ENCODE results near the gene ATL1. TPM values are rescaled to one million over a fixed set of nuclear protein-coding genes. Genes with fewer than 3 reads are reported as not detected.

Gene ATL1
- total and polyA plus RNA-seq, 4 donors, result 24.7 to 95.9 (median 79.5) TPM

GRCh38 chr14:50594577-50595316 lies 34.8 kb downstream of the ATL1 start:
- no peak overlapping the region for H3K27ac ChIP-seq (ENCODE audit: low read depth, low read length)
- H3K4me3 ChIP-seq (ENCODE audit: low read depth, low read length), result no peak overlapping the region
- peaks cover 6% of the 10 kb centered on the region for H3K36me3 ChIP-seq (ENCODE audit: control insufficient read depth, insufficient read depth, low read length)
- H3K27me3 ChIP-seq (ENCODE audit: control insufficient read depth, insufficient read depth, low read length), result no peaks in the 10 kb centered on the region
- no peaks in the 10 kb centered on the region for H3K4me1 ChIP-seq (ENCODE audit: control insufficient read depth, insufficient read depth, low read length)
- no peak for DNase-seq (ENCODE audit: low read depth in 4 of 6, low spot score in 6 of 6)
- no peaks in the 10 kb centered on the region for H3K9me3 ChIP-seq (ENCODE audit: control insufficient read depth, insufficient read depth, low read length)
- WGBS (ENCODE audit: insufficient coverage), result 79% methylated on average over 5 of the region's 8 CpGs

DNA sequence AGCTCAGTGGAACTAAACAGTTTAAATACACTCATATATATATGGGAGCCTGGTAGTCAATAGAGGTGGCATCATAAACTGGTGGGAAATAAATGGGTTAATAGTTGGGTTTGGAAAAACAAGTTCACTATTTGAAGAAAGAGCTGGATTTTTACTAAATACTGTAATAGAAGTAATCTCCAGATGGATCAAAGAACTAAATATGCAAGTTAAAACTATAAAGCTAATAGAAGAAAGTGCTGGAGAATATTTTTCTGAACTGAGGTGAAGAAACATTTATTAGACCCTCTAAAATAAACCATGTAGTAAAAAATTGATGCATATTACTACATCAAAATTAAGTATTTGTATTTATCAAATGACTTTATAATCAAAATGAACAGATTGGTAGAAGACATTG lies 38.8 kb downstream of the ATL1 start:
- no peak overlapping the region for H3K27ac ChIP-seq (ENCODE audit: low read depth, low read length)

GRCh38 chr14:50599700-50600444 lies 39.9 kb downstream of the ATL1 start:
- WGBS (ENCODE audit: insufficient coverage), result no CpG with 5 or more reads among the region's 4 CpGs
- Histone ChIP-seq H3K4me3 (ENCODE audit: low read depth, low read length) (no peak overlapping the region), H3K27ac (ENCODE audit: low read depth, low read length) (no peak overlapping the region), H3K4me1 (ENCODE audit: control insufficient read depth, insufficient read depth, low read length) (no peaks in the 10 kb centered on the region), H3K36me3 (ENCODE audit: control insufficient read depth, insufficient read depth, low read length) (peaks cover 6% of the 10 kb centered on the region), H3K27me3 (ENCODE audit: control insufficient read depth, insufficient read depth, low read length) (no peaks in the 10 kb centered on the region), H3K9me3 (ENCODE audit: control insufficient read depth, insufficient read depth, low read length) (no peaks in the 10 kb centered on the region)
- DNase-seq (ENCODE audit: low read depth in 4 of 6, low spot score in 6 of 6), result peak in 4 of 6 donors; percentile 20 to 81 (median 46)

More for the DNA sequence above, 38.8 kb downstream of the ATL1 start:
- no peak overlapping the region for H3K4me3 ChIP-seq (ENCODE audit: low read depth, low read length)
- peaks cover 6% of the 10 kb centered on the region for H3K36me3 ChIP-seq (ENCODE audit: control insufficient read depth, insufficient read depth, low read length)
- H3K9me3 ChIP-seq (ENCODE audit: control insufficient read depth, insufficient read depth, low read length), result no peaks in the 10 kb centered on the region
- no peaks in the 10 kb centered on the region for H3K4me1 ChIP-seq (ENCODE audit: control insufficient read depth, insufficient read depth, low read length)
- no peaks in the 10 kb centered on the region for H3K27me3 ChIP-seq (ENCODE audit: control insufficient read depth, insufficient read depth, low read length)
- no peak for DNase-seq (ENCODE audit: low read depth in 4 of 6, low spot score in 6 of 6)

DNA sequence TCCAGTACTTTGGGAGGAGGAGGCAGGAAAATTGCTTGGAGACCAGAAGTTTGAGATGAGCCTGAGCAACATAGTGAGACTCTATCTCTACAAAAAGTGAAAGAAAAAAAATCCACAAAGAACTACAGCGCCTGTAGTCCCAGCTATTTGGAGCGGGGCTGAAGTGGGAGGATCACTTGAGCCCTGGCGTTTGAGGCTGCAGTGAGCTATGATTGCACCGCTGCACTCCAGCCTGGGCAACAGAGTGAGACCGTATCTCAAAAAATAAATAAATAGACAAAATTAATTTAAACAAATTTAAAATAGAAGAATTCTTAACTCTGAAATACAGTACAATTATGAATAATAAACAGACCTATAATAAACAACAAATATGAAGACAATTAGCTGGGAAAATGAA lies 40.9 kb downstream of the ATL1 start:
- DNase-seq (ENCODE audit: low read depth in 4 of 6, low spot score in 6 of 6), result no peak
- Histone ChIP-seq H3K36me3 (ENCODE audit: control insufficient read depth, insufficient read depth, low read length) (peaks cover 6% of the 10 kb centered on the region), H3K9me3 (ENCODE audit: control insufficient read depth, insufficient read depth, low read length) (no peaks in the 10 kb centered on the region), H3K4me1 (ENCODE audit: control insufficient read depth, insufficient read depth, low read length) (no peaks in the 10 kb centered on the region), H3K27ac (ENCODE audit: low read depth, low read length) (no peak overlapping the region), H3K27me3 (ENCODE audit: control insufficient read depth, insufficient read depth, low read length) (no peaks in the 10 kb centered on the region), H3K4me3 (ENCODE audit: low read depth, low read length) (no peak overlapping the region)
- WGBS (ENCODE audit: insufficient coverage), result no CpG with 5 or more reads among the region's 5 CpGs

- Histone ChIP-seq H3K27ac (ENCODE audit: low read depth, low read length) (no peak overlapping the region), H3K4me3 (ENCODE audit: low read depth, low read length) (no peak overlapping the region), H3K36me3 (ENCODE audit: control insufficient read depth, insufficient read depth, low read length) (peaks cover 6% of the 10 kb centered on the region), H3K4me1 (ENCODE audit: control insufficient read depth, insufficient read depth, low read length) (no peaks in the 10 kb centered on the region), H3K27me3 (ENCODE audit: control insufficient read depth, insufficient read depth, low read length) (no peaks in the 10 kb centered on the region), H3K9me3 (ENCODE audit: control insufficient read depth, insufficient read depth, low read length) (no peaks in the 10 kb centered on the region)
- no peak for DNase-seq (ENCODE audit: low read depth in 4 of 6, low spot score in 6 of 6)
- no CpG with 5 or more reads among the region's 2 CpGs for WGBS (ENCODE audit: insufficient coverage)
These were observed 41.4 kb downstream of the ATL1 start for GRCh38 chr14:50601394-50601793.

- no peak for DNase-seq (ENCODE audit: low read depth in 4 of 6, low spot score in 6 of 6)
- H3K27me3 ChIP-seq (ENCODE audit: control insufficient read depth, insufficient read depth, low read length), result no peaks in the 10 kb centered on the region
- H3K4me1 ChIP-seq (ENCODE audit: control insufficient read depth, insufficient read depth, low read length), result no peaks in the 10 kb centered on the region
- WGBS (ENCODE audit: insufficient coverage), result no CpG with 5 or more reads among the region's 3 CpGs
- H3K4me3 ChIP-seq (ENCODE audit: low read depth, low read length), result no peak overlapping the region
- H3K36me3 ChIP-seq (ENCODE audit: control insufficient read depth, insufficient read depth, low read length), result peaks cover 6% of the 10 kb centered on the region
- no peaks in the 10 kb centered on the region for H3K9me3 ChIP-seq (ENCODE audit: control insufficient read depth, insufficient read depth, low read length)
- H3K27ac ChIP-seq (ENCODE audit: low read depth, low read length), result no peak overlapping the region
These were observed 42.1 kb downstream of the ATL1 start for GRCh38 chr14:50602035-50602434.

- Histone ChIP-seq H3K27ac (ENCODE audit: low read depth, low read length) (no peak overlapping the region), H3K4me3 (ENCODE audit: low read depth, low read length) (no peak overlapping the region), H3K27me3 (ENCODE audit: control insufficient read depth, insufficient read depth, low read length) (no peaks in the 10 kb centered on the region), H3K4me1 (ENCODE audit: control insufficient read depth, insufficient read depth, low read length) (no peaks in the 10 kb centered on the region), H3K9me3 (ENCODE audit: control insufficient read depth, insufficient read depth, low read length) (no peaks in the 10 kb centered on the region), H3K36me3 (ENCODE audit: control insufficient read depth, insufficient read depth, low read length) (no peaks in the 10 kb centered on the region)
- no peak for DNase-seq (ENCODE audit: low read depth in 4 of 6, low spot score in 6 of 6)
- WGBS (ENCODE audit: insufficient coverage), result no CpG with 5 or more reads among the region's 2 CpGs
These were observed 43.6 kb downstream of the ATL1 start for GRCh38 chr14:50603565-50603964.

- H3K9me3 ChIP-seq (ENCODE audit: control insufficient read depth, insufficient read depth, low read length), result no peaks in the 10 kb centered on the region
- no peak overlapping the region for H3K27ac ChIP-seq (ENCODE audit: low read depth, low read length)
- 0% methylated on average over 1 of the region's 1 CpG for WGBS (ENCODE audit: insufficient coverage)
- peak in 3 of 6 donors; percentile 2 to 49 (median 24) for DNase-seq (ENCODE audit: low read depth in 4 of 6, low spot score in 6 of 6)
- no peaks in the 10 kb centered on the region for H3K4me1 ChIP-seq (ENCODE audit: control insufficient read depth, insufficient read depth, low read length)
- no peaks in the 10 kb centered on the region for H3K36me3 ChIP-seq (ENCODE audit: control insufficient read depth, insufficient read depth, low read length)
- H3K4me3 ChIP-seq (ENCODE audit: low read depth, low read length), result no peak overlapping the region
- H3K27me3 ChIP-seq (ENCODE audit: control insufficient read depth, insufficient read depth, low read length), result no peaks in the 10 kb centered on the region
These were observed 45.8 kb downstream of the ATL1 start for GRCh38 chr14:50605766-50606165.

GRCh38 chr14:50606468-50606867 lies 46.5 kb downstream of the ATL1 start:
- no peaks in the 10 kb centered on the region for H3K9me3 ChIP-seq (ENCODE audit: control insufficient read depth, insufficient read depth, low read length)
- H3K27me3 ChIP-seq (ENCODE audit: control insufficient read depth, insufficient read depth, low read length), result no peaks in the 10 kb centered on the region
- H3K4me3 ChIP-seq (ENCODE audit: low read depth, low read length), result no peak overlapping the region
- H3K36me3 ChIP-seq (ENCODE audit: control insufficient read depth, insufficient read depth, low read length), result no peaks in the 10 kb centered on the region
- H3K27ac ChIP-seq (ENCODE audit: low read depth, low read length), result no peak overlapping the region
- no peak for DNase-seq (ENCODE audit: low read depth in 4 of 6, low spot score in 6 of 6)
- H3K4me1 ChIP-seq (ENCODE audit: control insufficient read depth, insufficient read depth, low read length), result no peaks in the 10 kb centered on the region
- WGBS (ENCODE audit: insufficient coverage), result 0% methylated on average over 1 of the region's 2 CpGs

- Histone ChIP-seq H3K4me1 (ENCODE audit: control insufficient read depth, insufficient read depth, low read length) (no peaks in the 10 kb centered on the region), H3K27me3 (ENCODE audit: control insufficient read depth, insufficient read depth, low read length) (no peaks in the 10 kb centered on the region), H3K36me3 (ENCODE audit: control insufficient read depth, insufficient read depth, low read length) (no peaks in the 10 kb centered on the region), H3K4me3 (ENCODE audit: low read depth, low read length) (no peak overlapping the region), H3K9me3 (ENCODE audit: control insufficient read depth, insufficient read depth, low read length) (no peaks in the 10 kb centered on the region), H3K27ac (ENCODE audit: low read depth, low read length) (no peak overlapping the region)
- 93% methylated on average over 2 of the region's 3 CpGs for WGBS (ENCODE audit: insufficient coverage)
- DNase-seq (ENCODE audit: low read depth in 4 of 6, low spot score in 6 of 6), result no peak
These were observed 47.2 kb downstream of the ATL1 start for GRCh38 chr14:50607181-50607580.

Data from spinal cord (tissue), 10 donors.